GM18907 (cell line): ENCODE results near the gene SYT14.
"Not testable (repeated sequence)": the region's sequence is repeated elsewhere in the genome, so short reads cannot be mapped to it uniquely, and the experiment has no call there.

Experiments
- ATAC-seq: cut with Tn5 transposase; IDR thresholded peaks from one replicate; pipeline ENCODE4 v1.9.1; 2021; ENCODE audit warnings: mild to moderate bottlenecking, moderate library complexity; ENCODE audit not compliant: unreplicated experiment

SYT14 gene

GRCh38 chr1:210196266-210196665, 258.2 kb downstream of the SYT14 start:
- ATAC-seq, result not testable (repeated sequence)

DNA sequence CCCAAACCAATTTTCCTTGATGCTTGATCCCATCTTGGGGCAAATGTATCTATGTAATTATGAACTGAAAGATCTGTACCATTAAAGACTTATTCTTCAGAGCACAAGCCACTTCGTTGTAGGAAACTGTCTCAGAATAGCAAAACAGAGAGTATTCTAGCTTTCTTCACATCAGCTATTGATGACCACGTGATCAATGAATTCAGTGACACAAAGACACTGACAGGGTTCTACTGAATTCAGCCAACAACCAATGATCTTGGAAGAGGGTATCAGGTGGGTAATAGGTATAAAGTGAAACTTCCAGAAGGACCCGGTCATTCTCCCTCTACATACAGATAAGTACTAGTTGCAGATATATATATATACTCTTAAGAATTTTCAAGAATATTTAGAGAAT, 260.8 kb downstream of the SYT14 start:
- ATAC-seq, result no peak

GRCh38 chr1:210200124-210200736, 262.2 kb downstream of the SYT14 start:
- ATAC-seq, result no peak

DNA sequence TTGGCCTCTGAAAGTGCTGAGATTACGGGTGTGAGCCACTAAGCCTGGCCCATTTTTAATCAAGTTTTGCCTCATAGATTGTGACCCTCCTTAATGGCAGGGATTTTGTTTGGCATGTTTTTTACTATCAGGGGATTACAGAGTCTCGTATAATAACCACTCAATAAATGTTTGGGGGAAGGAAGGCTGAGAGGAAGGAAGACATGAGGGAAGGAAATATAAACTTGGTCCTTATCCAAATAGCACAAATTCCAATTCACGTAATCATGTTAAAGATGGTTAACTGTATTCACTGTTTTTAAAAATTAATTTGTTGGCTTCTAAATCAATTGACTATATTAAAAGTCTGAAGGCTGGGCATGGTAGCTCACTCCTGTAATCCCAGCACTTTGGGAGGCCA, 263.7 kb downstream of the SYT14 start:
- ATAC-seq, result no peak

DNA sequence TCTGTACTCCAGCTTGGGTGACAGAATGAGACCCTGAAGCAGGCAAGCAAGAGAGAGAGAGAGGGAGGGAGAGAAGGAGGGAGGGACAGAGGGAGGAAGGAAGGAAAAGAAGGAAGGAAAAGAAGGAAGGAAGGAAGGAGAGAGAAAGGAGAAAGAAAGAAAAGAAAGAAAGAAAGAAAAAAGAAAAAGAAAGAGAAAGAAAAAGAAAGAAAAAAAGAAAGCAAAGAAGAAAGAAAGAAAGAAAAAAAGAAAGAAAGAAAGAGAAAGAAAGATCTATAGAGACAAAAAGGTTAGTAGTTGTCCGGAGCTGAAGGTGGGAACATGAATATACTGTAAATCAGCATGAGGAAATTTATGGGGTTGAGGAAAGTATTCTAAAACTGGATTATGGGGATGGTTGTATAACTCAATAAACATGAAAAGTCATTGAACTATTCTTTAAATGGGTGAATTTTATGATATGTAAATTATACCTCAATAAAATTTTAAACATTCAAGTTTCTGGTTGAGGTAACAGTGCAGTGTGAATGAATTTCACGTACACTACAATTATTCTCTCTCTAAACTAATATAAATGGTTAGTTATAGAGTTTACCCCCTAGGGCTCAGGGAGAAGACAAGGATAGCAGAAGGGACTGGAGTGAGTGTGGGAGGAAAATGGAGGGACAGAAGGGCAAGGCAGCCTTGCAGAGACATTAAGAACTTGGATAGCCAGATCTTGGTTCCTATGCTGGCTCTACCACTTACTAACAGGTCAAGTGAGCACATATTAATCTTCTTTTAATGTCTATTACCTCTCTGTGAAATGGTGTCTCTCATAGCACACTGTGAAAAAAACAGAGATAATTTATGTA, 269.8 kb downstream of the SYT14 start:
- ATAC-seq, result no peak

GRCh38 chr1:210213335-210213734, 275.3 kb downstream of the SYT14 start:
- ATAC-seq, result no peak

DNA sequence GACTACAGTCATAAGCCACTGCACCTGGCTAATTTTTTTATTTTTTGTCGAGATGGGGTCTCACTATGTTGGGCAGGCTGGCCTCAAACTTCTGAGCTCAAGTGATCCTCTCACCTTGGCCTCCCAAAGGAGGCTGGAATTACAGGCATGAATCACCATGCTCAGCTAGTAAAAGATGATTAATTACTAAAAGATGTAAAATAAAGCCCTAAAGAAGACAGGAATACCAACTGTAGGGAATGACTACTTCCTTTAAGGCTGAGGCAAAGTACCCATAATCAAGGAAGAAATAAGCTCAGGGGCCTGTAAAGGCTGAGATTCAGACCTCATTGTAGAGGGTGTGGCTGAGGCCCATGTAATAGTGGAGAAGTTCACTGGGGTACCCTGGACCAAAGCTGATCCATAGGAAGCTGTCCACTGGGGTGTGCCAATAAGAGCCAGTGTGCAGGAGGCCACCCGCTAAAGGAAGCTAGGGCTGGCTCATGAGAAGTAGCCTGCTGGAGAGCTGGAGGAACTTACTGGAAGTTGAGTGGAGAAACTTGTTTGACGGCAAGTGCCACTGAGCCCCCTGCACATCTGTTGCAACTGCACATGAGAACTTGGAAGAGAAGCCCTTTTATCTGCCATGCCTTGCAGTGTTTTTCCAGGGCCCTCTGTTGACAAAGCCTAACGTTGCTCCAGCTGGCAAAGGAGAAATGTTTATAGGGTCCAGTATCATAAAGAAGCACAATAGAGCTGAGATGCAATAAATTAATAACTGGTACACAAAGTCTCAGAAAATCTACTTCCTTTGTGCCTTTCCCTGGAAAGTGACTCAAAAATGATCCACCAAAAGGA, 276.8 kb downstream of the SYT14 start:
- ATAC-seq, result no peak

- no peak for ATAC-seq
These were observed 279.5 kb downstream of the SYT14 start for GRCh38 chr1:210217482-210217881.

GRCh38 chr1:210218047-210218446, 280.0 kb downstream of the SYT14 start:
- ATAC-seq, result no peak
